Measurements from ENCODE around the gene LIPM.

Gene LIPM

DNA sequence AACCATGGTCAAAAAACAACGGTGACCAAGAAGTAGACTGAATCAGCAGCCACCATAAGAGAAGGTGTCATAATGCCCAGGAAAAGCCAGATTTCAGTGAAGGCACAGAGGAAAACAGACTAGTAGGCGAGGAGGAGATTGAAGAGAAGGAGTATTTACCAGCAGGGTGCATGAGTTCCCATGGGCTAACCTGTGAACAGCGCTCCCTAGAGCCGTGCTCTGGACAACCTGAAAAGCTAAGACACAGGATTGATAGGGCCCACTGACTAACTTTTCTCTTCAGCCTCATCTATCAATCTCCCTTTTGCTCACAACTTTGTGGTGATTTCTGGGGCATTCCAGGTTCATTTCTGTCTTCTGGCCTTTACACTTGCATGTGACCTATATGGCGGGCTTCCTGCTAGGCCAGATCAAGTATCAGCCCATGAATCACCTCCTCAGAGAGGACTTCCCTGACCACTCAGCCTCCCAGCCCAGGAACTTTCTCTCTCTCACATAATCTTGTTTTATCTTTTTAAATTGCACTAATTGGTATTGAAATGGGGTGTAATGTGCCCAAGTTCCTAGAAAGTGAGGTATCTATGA lies 36.3 kb downstream of the LIPM start:
- DNase-seq (ENCODE audit: insufficient read length, low spot score) (no peak), FAIRE-seq (no peak)
- TF ChIP-seq POLR2A (IDR thresholded peaks at IDR 0.05; ENCODE audit: low read depth, low read length), result no peak

DNA sequence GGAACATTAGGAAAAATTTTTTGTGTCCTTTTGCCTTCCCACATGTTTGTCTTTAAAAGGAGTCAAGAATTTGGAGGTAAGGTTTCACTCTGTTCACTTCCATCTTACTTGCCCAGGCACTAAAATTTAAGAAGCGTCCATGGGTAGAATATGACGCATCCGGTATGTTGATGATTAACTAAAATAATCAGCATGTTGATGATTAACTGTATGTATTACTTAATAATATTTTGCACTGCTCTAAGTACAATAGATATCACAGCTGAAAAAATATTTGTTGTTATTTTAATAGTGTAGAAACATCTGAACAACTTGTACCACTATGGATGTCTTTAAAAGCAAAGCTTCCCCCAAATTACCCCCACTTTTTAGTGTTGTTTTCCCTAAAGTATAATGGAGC lies 37.6 kb downstream of the LIPM start:
- no peak for DNase-seq (ENCODE audit: insufficient read length, low spot score)
- no peak for TF ChIP-seq POLR2A (IDR thresholded peaks at IDR 0.05; ENCODE audit: low read depth, low read length)

DNA sequence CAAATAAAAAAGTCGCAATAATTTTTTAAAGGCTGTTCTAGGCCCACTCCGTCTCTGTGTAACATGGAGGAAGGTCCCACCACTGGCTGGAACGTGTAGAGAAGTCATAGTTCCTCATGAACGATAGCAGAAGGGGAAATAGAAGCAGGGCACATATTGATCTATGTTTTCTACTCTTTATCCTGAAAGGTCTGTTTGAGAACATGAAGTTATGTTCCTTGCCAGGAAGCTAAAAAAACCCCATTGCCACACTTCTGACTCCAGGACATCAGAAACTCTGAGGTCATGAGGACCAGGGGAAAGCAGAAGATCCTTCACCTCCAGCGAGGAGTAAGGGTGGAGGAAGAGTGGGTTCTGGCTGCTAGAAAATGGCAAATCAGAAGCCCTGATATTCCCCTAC lies 38.4 kb downstream of the LIPM start:
- DNase-seq (ENCODE audit: insufficient read length, low spot score), result no peak
- no peak for FAIRE-seq
- TF ChIP-seq POLR2A (IDR thresholded peaks at IDR 0.05; ENCODE audit: low read depth, low read length), result no peak

More for the DNA sequence above, 37.6 kb downstream of the LIPM start:
- FAIRE-seq, result no peak

DNA sequence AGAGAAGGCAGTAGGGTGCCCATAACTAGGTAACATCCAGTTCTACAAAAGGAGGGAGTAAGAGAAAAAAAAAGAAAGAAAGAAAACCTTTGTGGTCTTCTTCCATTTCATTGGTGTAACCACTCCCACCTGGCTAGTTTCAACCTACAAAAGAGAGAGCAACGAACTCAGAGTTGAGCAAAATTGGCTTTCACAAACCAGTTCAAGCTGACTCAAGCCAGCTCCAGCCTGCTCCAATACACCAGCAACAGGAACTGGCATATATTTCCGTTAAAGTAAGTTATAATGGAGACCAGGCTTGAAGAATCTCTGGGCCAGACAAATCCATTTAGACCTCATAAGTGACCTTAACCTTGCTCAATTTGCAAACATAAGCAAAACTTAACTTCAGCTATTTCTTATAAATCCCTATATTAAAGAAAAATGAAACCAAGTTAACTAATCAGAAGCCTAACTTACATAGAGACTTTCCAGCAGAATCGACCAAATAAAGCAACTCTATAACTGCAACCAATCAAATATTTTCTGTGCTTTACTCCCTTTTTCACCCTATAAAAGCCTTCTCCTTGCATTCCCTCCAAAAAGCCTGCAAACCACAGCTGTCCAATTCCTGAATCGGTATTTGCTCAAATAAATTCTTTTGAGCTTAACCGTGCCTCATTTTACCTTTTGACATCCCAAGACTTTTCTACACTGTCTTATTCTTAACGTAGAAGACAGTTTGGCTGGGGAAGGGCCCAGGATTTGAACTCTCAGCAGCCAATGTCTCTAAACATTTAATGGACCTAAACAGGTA lies 39.0 kb downstream of the LIPM start:
- no peak for TF ChIP-seq POLR2A (IDR thresholded peaks at IDR 0.05; ENCODE audit: low read depth, low read length)
- DNase-seq (ENCODE audit: insufficient read length, low spot score) (no peak), FAIRE-seq (no peak)

DNA sequence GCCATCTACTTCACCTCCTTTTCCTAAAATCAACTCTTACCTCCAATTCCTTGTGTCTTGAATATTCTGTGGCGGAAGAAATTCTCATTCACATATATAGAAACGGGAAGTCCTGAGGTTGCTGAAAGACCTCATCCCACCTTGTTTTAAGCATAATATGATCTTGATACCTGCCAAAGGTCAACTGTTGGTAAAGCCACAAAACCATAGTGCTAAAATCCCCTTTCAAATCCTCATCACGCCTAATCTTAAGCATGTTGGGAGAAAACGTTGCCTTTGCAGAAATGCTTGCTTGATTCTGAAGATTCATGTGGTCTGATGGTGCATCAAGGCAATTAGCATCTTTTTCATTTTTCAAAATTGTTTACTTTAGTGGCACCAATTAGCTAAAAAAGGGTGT lies 40.6 kb downstream of the LIPM start:
- no peak for TF ChIP-seq POLR2A (IDR thresholded peaks at IDR 0.05; ENCODE audit: low read depth, low read length)
- DNase-seq (ENCODE audit: insufficient read length, low spot score) (no peak), FAIRE-seq (no peak)

GRCh38 chr10:88848499-88848898 lies 46.0 kb downstream of the LIPM start:
- FAIRE-seq, result peak; percentile 100
- DNase-seq (ENCODE audit: insufficient read length, low spot score), result peak; percentile 12
- TF ChIP-seq POLR2A (IDR thresholded peaks at IDR 0.05; ENCODE audit: low read depth, low read length), result no peak

DNA sequence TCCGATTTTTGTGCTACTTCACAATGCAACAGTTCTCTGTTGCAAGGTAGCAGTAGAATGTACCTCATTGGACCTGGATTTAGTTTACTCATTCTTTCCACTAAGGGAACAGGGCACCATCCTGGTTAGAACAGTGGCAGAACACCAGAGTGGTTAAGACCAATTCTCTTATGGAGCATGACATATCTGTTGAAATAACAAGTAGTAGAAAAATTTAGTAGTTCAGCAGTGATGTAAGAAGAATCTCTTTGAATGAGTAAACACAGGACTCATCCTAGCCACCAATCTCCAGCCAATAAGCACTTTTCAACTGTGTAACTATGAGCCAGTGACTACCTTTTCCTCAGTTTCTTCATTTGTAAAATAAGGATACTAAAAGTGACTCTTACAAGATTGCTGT lies 46.7 kb downstream of the LIPM start:
- FAIRE-seq (peak; percentile 92), DNase-seq (ENCODE audit: insufficient read length, low spot score) (no peak)
- TF ChIP-seq POLR2A (IDR thresholded peaks at IDR 0.05; ENCODE audit: low read depth, low read length), result no peak

- no peak for TF ChIP-seq POLR2A (IDR thresholded peaks at IDR 0.05; ENCODE audit: low read depth, low read length)
- no peak for DNase-seq (ENCODE audit: insufficient read length, low spot score)
- FAIRE-seq, result peak; percentile 15
Measured at GRCh38 chr10:88850712-88851111, 48.2 kb downstream of the LIPM start.

GRCh38 chr10:88851706-88852105 lies 49.2 kb downstream of the LIPM start, which contains the start of gene ANKRD22:
Gene ANKRD22, minus strand, starts transcription at chr10:88851844. Its CDS starts 237 bp downstream, at chr10:88851607.
- DNase-seq (ENCODE audit: insufficient read length, low spot score) (peak; percentile 20), FAIRE-seq (peak; percentile 99)
- no peak for TF ChIP-seq POLR2A (IDR thresholded peaks at IDR 0.05; ENCODE audit: low read depth, low read length)

DNA sequence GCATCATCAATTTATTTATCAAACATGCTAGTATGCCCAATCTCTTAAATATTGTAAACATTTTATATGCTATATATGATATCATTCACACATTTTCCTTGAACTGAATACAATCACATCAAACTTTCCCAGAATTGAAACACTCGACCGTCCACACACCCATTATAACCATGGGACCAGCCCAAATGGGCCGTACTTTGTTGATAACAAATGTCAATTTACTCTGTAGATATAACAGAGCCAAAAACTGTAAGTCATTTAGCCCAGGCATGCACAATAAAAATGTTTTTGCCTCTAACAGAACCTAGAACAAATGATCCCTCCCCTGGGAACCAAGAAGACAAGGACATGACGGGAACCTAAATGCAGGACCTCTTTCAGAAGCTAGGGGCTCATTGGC lies 49.8 kb downstream of the LIPM start:
- DNase-seq (ENCODE audit: insufficient read length, low spot score) (no peak), FAIRE-seq (peak; percentile 6)
- no peak for TF ChIP-seq POLR2A (IDR thresholded peaks at IDR 0.05; ENCODE audit: low read depth, low read length)

DNA sequence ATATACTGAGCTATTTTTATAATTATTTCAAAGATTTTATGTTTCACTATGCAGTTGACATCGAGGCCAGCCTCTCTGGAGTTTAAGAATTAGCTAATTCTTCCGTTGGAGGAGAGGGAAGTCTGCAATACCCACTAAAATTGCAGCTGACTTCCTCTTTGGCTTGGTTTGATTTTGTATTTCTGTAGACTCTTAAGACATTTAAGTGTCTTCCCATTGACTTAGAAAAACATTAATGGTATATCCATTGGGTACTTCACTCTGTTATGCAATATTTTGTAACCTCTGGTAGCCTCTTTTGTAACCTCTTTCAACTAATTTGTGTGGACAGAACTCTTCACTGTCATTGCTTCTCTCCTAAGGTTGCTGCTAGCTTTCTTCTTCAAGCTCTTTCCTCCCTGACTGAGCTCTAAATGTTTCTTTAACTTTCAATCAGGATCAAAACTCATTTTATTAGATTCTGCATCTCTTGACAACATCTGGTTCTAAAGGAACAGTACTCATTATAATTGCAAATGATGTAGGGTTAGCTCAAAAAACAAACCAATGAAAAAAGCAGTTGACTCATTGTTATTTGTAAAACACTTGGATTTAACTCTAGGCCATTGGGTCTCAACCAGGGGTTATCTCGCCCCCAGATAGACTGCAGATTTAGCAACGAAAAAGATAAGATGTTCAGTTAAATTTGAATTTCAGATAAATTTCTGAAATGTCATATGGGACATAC lies 50.8 kb downstream of the LIPM start:
- FAIRE-seq (no peak), DNase-seq (ENCODE audit: insufficient read length, low spot score) (no peak)
- no peak for TF ChIP-seq POLR2A (IDR thresholded peaks at IDR 0.05; ENCODE audit: low read depth, low read length)

- no peak for FAIRE-seq
- TF ChIP-seq POLR2A (IDR thresholded peaks at IDR 0.05; ENCODE audit: low read depth, low read length), result no peak
- no peak for DNase-seq (ENCODE audit: insufficient read length, low spot score)
Measured at GRCh38 chr10:88854684-88855083, 52.2 kb downstream of the LIPM start.

GRCh38 chr10:88857831-88858230 lies 55.3 kb downstream of the LIPM start:
- FAIRE-seq (no peak), DNase-seq (ENCODE audit: insufficient read length, low spot score) (no peak)
- TF ChIP-seq POLR2A (IDR thresholded peaks at IDR 0.05; ENCODE audit: low read depth, low read length), result no peak

GRCh38 chr10:88858491-88858890 lies 56.0 kb downstream of the LIPM start:
- DNase-seq (ENCODE audit: insufficient read length, low spot score) (no peak), FAIRE-seq (peak; percentile 6)
- TF ChIP-seq POLR2A (IDR thresholded peaks at IDR 0.05; ENCODE audit: low read depth, low read length), result no peak
